Chondrocyte (in vitro differentiated cells): Measurements from ENCODE around the gene LRMDA. TPM values are rescaled to one million over a fixed set of nuclear protein-coding genes. Genes with fewer than 3 reads are reported as not detected.

Experiments used
- DNase-seq: peaks from one replicate; pipeline ENCODE4 v3.0.0; 2021; ENCODE audit warnings: mixed read lengths, low spot score
- H3K27ac Mint-ChIP-seq: one replicate; pipeline ENCODE4 v1.8.0; 2021; ENCODE audit warnings: mild to moderate bottlenecking, moderate library complexity, mixed read lengths; ENCODE audit not compliant: unreplicated experiment
- H3K27me3 Mint-ChIP-seq: 2 replicates; pipeline ENCODE4 v1.8.0; 2021; ENCODE audit warnings: low read depth, mixed read lengths
- H3K36me3 Mint-ChIP-seq: 2 replicates; pipeline ENCODE4 v1.8.0; 2021; ENCODE audit warnings: low read depth, mixed read lengths
- H3K4me1 Mint-ChIP-seq: 2 replicates; pipeline ENCODE4 v1.8.0; 2021; ENCODE audit warnings: low read depth, mild to moderate bottlenecking, mixed read lengths
- H3K4me3 Mint-ChIP-seq: one replicate; pipeline ENCODE4 v1.8.0; 2021; ENCODE audit warnings: mild to moderate bottlenecking, moderate library complexity, mixed read lengths; ENCODE audit not compliant: unreplicated experiment
- H3K9me3 Mint-ChIP-seq: 2 replicates; pipeline ENCODE4 v1.8.0; 2021; ENCODE audit warnings: low read depth, mixed read lengths
- CTCF ChIP-seq: fragments of 200-600 bp; sonication (generic); IDR thresholded peaks from 2 replicates; pipeline ENCODE4 v1.5.0; 2021; ENCODE audit warnings: antibody characterized with exemption, mild to moderate bottlenecking, moderate library complexity
- total RNA-seq: library from RNA; stranded (reverse); gene quantifications from 3 replicates; pipeline ENCODE4 v1.2.1, GENCODE V29; 2021

Gene LRMDA
- total RNA-seq, 1 donor from 2014 or later = 2.8 TPM

DNA sequence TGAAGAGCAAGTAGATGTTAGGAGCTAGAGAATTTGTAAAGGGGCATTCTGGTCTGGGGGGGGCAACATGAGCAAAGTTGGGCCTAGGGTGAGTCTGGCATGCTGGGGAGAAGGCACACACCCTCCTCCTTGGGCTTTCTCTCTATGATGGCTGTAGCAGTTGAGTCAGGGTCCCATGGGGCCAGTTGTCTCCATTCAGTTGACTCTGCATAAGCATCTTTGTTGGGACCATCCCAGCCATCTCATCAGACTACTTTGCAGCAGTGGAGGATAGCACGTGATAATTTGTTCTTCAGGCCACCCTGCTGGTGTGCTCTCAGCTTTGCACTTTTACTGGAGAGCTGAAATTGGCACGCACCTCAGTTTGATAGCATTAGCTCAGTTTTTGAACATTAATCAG, 55.2 kb downstream of the LRMDA start:
- Mint-ChIP-seq H3K4me1 (no peaks in the 10 kb centered on the region), H3K36me3 (peaks cover 2% of the 10 kb centered on the region), H3K9me3 (peaks cover 3% of the 10 kb centered on the region), H3K27me3 (peaks cover 8% of the 10 kb centered on the region), H3K4me3 (no peak overlapping the region), H3K27ac (no peak overlapping the region)
- no peak for TF ChIP-seq CTCF
- no peak for DNase-seq

DNA sequence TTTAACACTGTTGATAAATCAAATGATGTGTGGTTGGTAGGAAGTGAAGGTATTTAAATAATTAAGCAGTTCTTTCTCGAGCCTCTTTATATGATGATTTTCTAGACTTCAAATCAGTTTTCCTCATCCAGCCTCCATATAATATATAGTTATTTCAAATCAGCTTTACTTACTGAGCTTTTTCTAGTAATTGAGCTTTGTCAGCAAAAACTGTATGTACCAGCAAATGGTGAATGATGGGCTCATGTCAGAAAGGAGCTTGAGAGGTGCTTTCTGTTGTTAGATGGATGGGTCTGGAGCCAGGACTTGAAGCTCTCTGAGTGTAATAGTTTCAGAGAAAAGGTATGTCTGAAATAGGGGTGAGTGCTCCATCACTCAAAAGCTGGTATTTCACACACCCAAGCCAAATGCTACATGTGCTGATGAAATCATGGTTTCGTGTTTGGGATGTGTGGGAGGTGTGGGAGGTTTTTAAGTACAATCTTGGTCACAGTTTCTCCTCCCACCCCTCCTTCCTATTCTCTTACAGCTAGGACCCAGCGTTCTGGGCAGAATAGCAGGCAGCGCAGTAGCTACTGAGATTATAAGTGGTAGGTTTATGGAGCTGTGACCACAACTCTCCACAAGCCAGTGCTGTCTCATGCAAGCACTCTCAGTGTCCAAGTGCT, 55.8 kb downstream of the LRMDA start:
- H3K9me3 Mint-ChIP-seq = peaks cover 3% of the 10 kb centered on the region
- H3K4me1 Mint-ChIP-seq = no peaks in the 10 kb centered on the region
- DNase-seq = no peak

GRCh38 chr10:75487755-75488125, 56.3 kb downstream of the LRMDA start:
- Mint-ChIP-seq H3K4me1 (no peaks in the 10 kb centered on the region), H3K4me3 (no peak overlapping the region), H3K27me3 (peaks cover 8% of the 10 kb centered on the region), H3K9me3 (peaks cover 3% of the 10 kb centered on the region), H3K27ac (no peak overlapping the region), H3K36me3 (peaks cover 2% of the 10 kb centered on the region)
- no peak for DNase-seq
- TF ChIP-seq CTCF = no peak

More for the DNA sequence above, 55.8 kb downstream of the LRMDA start:
- Mint-ChIP-seq H3K27ac (no peak overlapping the region), H3K4me3 (no peak overlapping the region), H3K27me3 (peaks cover 8% of the 10 kb centered on the region), H3K36me3 (peaks cover 2% of the 10 kb centered on the region)
- TF ChIP-seq CTCF = no peak

DNA sequence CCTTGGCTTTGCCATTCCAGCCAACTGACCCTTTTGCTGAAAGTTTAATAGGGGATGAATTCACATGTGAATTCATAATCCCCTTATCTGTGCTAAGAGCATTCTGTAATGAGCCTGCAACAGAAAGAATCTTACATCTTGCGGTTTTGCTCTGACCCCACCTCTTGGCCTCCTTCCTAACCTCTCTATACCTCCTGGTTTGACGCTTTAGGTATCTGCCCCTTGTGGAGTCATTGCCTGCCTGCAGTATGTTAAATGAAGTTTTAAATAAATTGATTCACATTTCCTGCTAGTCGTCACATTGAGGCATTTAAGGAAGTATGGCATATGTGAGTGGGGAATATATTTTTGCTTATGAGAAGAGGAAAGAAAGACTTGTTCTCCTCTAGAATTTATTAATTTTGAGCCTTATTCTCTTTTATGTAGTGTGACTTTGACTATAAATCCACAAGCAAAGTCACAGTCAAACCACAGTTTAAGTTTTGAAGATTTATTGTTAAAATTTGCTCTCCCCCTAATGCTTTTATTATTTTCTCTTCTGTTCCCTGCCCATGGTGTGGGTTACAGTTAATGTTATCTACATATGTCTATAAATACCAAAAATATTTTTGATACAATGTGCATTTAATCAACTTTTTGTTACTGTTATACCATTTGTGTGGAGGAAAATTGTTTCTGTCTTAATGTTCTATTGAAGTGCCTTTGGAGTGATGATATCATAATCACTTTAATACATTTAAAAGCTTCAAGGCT, 60.9 kb downstream of the LRMDA start:
- Mint-ChIP-seq H3K4me1 (no peaks in the 10 kb centered on the region), H3K4me3 (no peak overlapping the region), H3K9me3 (no peaks in the 10 kb centered on the region), H3K27ac (no peak overlapping the region), H3K27me3 (no peaks in the 10 kb centered on the region), H3K36me3 (no peaks in the 10 kb centered on the region)
- DNase-seq = no peak
- TF ChIP-seq CTCF = no peak

DNA sequence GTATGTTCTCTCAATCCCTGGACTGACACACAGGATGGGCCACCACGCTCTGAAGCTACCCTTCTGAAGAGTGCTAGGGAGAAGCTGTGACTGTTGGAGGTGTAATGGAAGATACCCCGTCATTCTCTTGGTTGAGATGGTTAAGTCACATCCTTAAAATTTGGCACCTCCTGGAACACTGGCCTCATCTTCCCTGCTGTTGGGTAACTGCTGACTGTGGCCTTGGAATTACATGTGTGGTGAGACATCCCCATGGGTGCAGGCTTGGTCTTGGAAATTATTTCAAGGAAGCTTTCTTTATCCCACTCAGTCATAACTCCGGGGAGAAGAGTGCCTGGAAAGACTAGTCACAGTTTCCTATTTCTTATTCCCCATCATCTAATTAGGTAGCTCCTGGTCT, 62.0 kb downstream of the LRMDA start:
- no peaks in the 10 kb centered on the region for H3K36me3 Mint-ChIP-seq
- no peak overlapping the region for H3K27ac Mint-ChIP-seq
- DNase-seq = no peak
- H3K9me3 Mint-ChIP-seq = no peaks in the 10 kb centered on the region
- no peak for TF ChIP-seq CTCF
- H3K4me3 Mint-ChIP-seq = no peak overlapping the region
- no peaks in the 10 kb centered on the region for H3K4me1 Mint-ChIP-seq
- no peaks in the 10 kb centered on the region for H3K27me3 Mint-ChIP-seq
